Transverse colon (tissue), 4 donors: Measurements from ENCODE around the gene GHRHR. TPM values are rescaled to one million over a fixed set of nuclear protein-coding genes. Genes with fewer than 3 reads are reported as not detected.

ENCODE experiments used
- DNase-seq: peaks from one replicate; pipeline ENCODE4 v3.0.0-alpha.2; 2019
- H3K27ac ChIP-seq, 4 donors: fragments of 200-600 bp; sonication (generic); 2 replicates each; pipeline ENCODE4 v1.5.1; 2016 to 2018; ENCODE audit warnings: inconsistent platforms in 4 of 4
- H3K27me3 ChIP-seq: fragments of 200-600 bp; sonication (generic); 2 replicates; pipeline ENCODE4 v1.5.1; 2017; ENCODE audit warnings: inconsistent platforms
- H3K36me3 ChIP-seq, 4 donors: fragments of 200-600 bp; sonication (generic); 2 replicates each; pipeline ENCODE4 v1.5.1; 2017 to 2019; ENCODE audit warnings: inconsistent platforms in 4 of 4
- H3K4me1 ChIP-seq, 4 donors: fragments of 200-600 bp; sonication (generic); 2 replicates each; pipeline ENCODE4 v1.5.1; 2017 to 2020; ENCODE audit warnings: inconsistent platforms in 4 of 4
- H3K4me3 ChIP-seq, 4 donors: fragments of 200-600 bp; sonication (generic); 1 replicate in 1 of 4; 2 replicates in 3 of 4; pipeline versions ENCODE4 v1.5.1 to v1.6.1; 2017 to 2019; ENCODE audit warnings: inconsistent platforms in 4 of 4
- H3K9me3 ChIP-seq, 2 donors: fragments of 200-600 bp; sonication (generic); 2 replicates each; pipeline ENCODE4 v1.5.1; 2017 to 2019; ENCODE audit warnings: inconsistent platforms in 2 of 2
- EP300 ChIP-seq: sonication (generic); formaldehyde crosslinking; IDR thresholded peaks from one replicate; pipeline ENCODE4 v1.6.1; 2017; ENCODE audit warnings: antibody characterized with exemption, low read depth
- POLR2A ChIP-seq: fragments of 450-650 bp; IDR thresholded peaks from one replicate; pipeline ENCODE4 v1.6.1; 2016; ENCODE audit warnings: antibody characterized with exemption, mild to moderate bottlenecking, moderate library complexity
- POLR2AphosphoS5 ChIP-seq, 3 donors: sonication (generic); formaldehyde crosslinking; IDR thresholded peaks; one replicate each; pipeline ENCODE4 v1.6.1; 2016; ENCODE audit warnings: antibody characterized with exemption in 3 of 3
- WGBS, 2 donors: methylation state at CpG; one replicate each; pipeline ENCODE4 v1.1.5; 2018; ENCODE audit warnings: low coverage in 1 of 2; 5-methylcytosine and 5-hydroxymethylcytosine counted together
- in situ Hi-C, 4 donors: fragments of 200-750 bp; cut with MboI; loops; one replicate each; pipeline versions ENCODE4 v1.15.0 to v1.15.1; 2017; ENCODE audit warnings: low sequenced_read_pairs in 3 of 4, low pct_ligation_motif_present in 1 of 4, low pct_unique_long_range_greater_than_20kb in 1 of 4
- intact Hi-C: fragments of 100-400 bp; cut with DNase I; formaldehyde crosslinking; loops from one replicate; pipeline ENCODE4 v1.15.1; 2023; ENCODE audit warnings: low total_unique reads
- total RNA-seq, 4 donors: library from RNA; depleted of rRNA; stranded (reverse); fragments of >200 nt; gene quantifications; one replicate each; pipeline ENCODE4 v1.1.0, GENCODE V29; 2016
- TF ChIP-seq, protein P1 (sequence below), 5 experiments: fragments of 200-600 bp in 3 of 5; fragments of 450-650 bp in 2 of 5; sonication (generic) in 3 of 5; IDR thresholded peaks; 1 replicate in 2 of 5; 2 replicates in 3 of 5; pipeline ENCODE4 v1.5.1; 2016 to 2017; ENCODE audit warnings: antibody characterized with exemption in 5 of 5, inconsistent platforms in 3 of 5, mild to moderate bottlenecking in 2 of 5, moderate library complexity in 1 of 5

GHRHR gene
- total RNA-seq, 4 donors from 2014 or later: not detected

DNA sequence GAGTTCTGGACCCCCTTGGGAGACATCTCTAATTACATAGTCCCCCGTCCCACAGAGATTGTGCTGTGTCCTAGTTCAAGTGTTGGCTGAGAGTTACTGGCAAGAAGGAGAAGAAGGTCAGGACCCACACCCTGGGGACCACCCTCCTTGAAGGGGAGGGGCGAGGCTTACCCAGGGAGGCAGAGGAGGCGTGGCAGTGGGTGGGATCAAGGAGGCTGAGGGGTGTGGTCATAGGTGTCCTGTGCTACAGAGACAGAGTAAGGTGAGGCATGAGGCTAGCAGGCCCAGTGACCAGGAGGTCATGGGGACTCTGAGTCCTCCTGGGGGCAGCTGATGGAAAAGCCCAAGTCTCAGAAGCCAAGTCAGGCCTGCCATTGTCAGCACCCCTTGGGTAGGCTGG is 59.0 kb downstream of the GHRHR start:
- no peak overlapping the region for H3K27ac ChIP-seq
- no peaks in the 10 kb centered on the region for H3K9me3 ChIP-seq
- in situ Hi-C loops (no loop called here), intact Hi-C loops (no loop called here)
- no peaks in the 10 kb centered on the region for H3K36me3 ChIP-seq
- H3K27me3 ChIP-seq: no peaks in the 10 kb centered on the region
- 67% methylated on average over 3 of the region's 3 CpGs; no CpG with 5 or more reads in 1 of the 2 donors for WGBS, 2 donors
- no peak overlapping the region for H3K4me3 ChIP-seq
- DNase-seq: no peak
- peaks cover 0 to 7% (median 0%) of the 10 kb centered on the region in 4 donors for H3K4me1 ChIP-seq
- TF ChIP-seq POLR2A: no peak
- TF ChIP-seq EP300: no peak
- no peak for TF ChIP-seq POLR2AphosphoS5 (IDR thresholded peaks at IDR 0.05)
- TF ChIP-seq, protein P1, sequence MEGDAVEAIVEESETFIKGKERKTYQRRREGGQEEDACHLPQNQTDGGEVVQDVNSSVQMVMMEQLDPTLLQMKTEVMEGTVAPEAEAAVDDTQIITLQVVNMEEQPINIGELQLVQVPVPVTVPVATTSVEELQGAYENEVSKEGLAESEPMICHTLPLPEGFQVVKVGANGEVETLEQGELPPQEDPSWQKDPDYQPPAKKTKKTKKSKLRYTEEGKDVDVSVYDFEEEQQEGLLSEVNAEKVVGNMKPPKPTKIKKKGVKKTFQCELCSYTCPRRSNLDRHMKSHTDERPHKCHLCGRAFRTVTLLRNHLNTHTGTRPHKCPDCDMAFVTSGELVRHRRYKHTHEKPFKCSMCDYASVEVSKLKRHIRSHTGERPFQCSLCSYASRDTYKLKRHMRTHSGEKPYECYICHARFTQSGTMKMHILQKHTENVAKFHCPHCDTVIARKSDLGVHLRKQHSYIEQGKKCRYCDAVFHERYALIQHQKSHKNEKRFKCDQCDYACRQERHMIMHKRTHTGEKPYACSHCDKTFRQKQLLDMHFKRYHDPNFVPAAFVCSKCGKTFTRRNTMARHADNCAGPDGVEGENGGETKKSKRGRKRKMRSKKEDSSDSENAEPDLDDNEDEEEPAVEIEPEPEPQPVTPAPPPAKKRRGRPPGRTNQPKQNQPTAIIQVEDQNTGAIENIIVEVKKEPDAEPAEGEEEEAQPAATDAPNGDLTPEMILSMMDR (IDR thresholded peaks at IDR 0.05): no peak

DNA sequence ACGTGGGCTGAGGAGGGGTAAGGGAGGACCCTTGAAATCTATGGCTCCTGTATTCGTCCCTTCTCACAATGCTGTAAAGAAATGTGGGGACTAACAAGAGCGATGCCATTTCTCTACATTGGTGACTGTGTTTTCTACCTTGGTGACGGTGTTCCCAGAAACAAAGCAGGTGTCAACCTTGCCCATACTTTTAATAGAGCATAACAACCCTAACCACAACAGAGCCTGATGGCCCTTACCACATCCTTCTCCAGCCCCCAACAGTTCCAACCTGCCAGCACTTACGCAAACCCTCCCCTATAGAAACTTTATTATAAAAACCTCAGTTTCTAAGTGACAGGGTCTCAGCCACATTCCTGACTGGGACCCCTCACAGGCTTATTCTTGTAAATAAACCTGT is 60.1 kb downstream of the GHRHR start:
- WGBS, 2 donors: 88 to 94% methylated on average over 2 to 5 of the region's 5 CpGs
- no peak overlapping the region for H3K27ac ChIP-seq
- DNase-seq: no peak
- in situ Hi-C loops: no loop called here
- H3K4me3 ChIP-seq: no peak overlapping the region
- intact Hi-C loops: no loop called here
- no peaks in the 10 kb centered on the region for H3K36me3 ChIP-seq
- no peaks in the 10 kb centered on the region for H3K27me3 ChIP-seq
- H3K4me1 ChIP-seq: peaks cover 0 to 7% (median 0%) of the 10 kb centered on the region in 4 donors
- TF ChIP-seq, protein P1 (IDR thresholded peaks at IDR 0.05): no peak
- TF ChIP-seq POLR2A: no peak
- no peak for TF ChIP-seq POLR2AphosphoS5 (IDR thresholded peaks at IDR 0.05)
- no peak for TF ChIP-seq EP300
- H3K9me3 ChIP-seq: no peaks in the 10 kb centered on the region

GRCh38 chr7:31027161-31027965 is 63.6 kb downstream of the GHRHR start:
- Histone ChIP-seq H3K27ac (peak overlapping the region in 2 of 4 donors; percentile 6 to 37), H3K9me3 (no peaks in the 10 kb centered on the region), H3K4me1 (peaks cover 0 to 7% (median 0%) of the 10 kb centered on the region in 4 donors), H3K27me3 (no peaks in the 10 kb centered on the region), H3K36me3 (no peaks in the 10 kb centered on the region), H3K4me3 (no peak overlapping the region)
- peak; percentile 16 for DNase-seq
- no peak for TF ChIP-seq POLR2A
- no peak for TF ChIP-seq EP300
- TF ChIP-seq, protein P1 (IDR thresholded peaks at IDR 0.05): no peak
- TF ChIP-seq POLR2AphosphoS5 (IDR thresholded peaks at IDR 0.05): no peak
- 51 to 100% methylated on average over 1 to 20 of the region's 20 CpGs for WGBS, 2 donors
- in situ Hi-C loops (no loop called here), intact Hi-C loops (no loop called here)

- Histone ChIP-seq H3K27me3 (no peaks in the 10 kb centered on the region), H3K27ac (peak overlapping the region in 1 of 4 donors; percentile 21), H3K36me3 (no peaks in the 10 kb centered on the region), H3K4me1 (peaks cover 0 to 7% (median 0%) of the 10 kb centered on the region in 4 donors), H3K4me3 (no peak overlapping the region), H3K9me3 (no peaks in the 10 kb centered on the region)
- intact Hi-C loops: no loop called here
- no peak for DNase-seq
- in situ Hi-C loops: no loop called here
- TF ChIP-seq, protein P1 (IDR thresholded peaks at IDR 0.05): no peak
- TF ChIP-seq POLR2AphosphoS5 (IDR thresholded peaks at IDR 0.05): no peak
- TF ChIP-seq EP300: no peak
- TF ChIP-seq POLR2A: no peak
- 90 to 95% methylated on average over 2 to 5 of the region's 5 CpGs for WGBS, 2 donors
Observed at GRCh38 chr7:31028006-31028405, 64.3 kb downstream of the GHRHR start.
